Hematopoietic multipotent progenitor cell treated with erythropoietin and hydrocortisone succinate and interleukin-3 and kit ligand, for 4 days (in vitro differentiated cells): Measurements from ENCODE around the gene NSUN4.

Experiments
- DNase-seq: peaks from one replicate; pipeline ENCODE4 v3.0.0-alpha.2; 2015

NSUN4 gene

DNA sequence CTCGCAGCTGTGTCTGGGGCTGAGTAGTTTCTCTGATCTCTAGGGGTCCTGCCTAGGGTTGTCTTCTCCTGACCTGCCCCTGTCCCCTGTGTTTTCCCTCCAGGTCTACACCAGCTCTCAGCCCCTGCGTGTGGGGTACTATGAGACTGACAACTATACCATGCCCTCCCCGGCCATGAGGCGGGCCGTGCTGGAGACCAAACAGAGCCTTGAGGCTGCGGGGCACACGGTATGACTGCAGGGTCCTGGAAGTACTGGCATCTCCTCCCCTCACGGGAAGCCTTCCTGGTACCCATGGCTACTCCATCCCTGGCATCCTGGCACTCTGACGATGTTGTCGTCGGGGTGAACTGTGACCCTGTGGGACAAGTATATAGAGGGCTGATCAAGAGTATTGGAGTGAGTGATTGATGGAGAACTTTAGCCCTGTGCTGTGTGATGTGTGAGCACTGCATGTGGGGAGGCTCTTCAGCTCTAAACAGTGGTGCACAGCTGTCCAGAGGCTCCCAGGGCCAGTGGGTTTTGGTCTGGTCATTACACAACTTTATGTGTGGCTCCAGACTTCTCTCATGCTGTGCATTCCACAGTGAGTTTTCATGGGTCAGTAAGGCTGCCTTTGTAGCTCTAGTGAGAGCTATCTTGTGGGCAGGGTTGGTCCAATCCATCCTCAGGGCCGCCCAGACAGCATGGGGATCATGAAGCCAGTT is 67.9 kb downstream of the NSUN4 start:
- DNase-seq = no peak

GRCh38 chr1:46409063-46409372 is 68.4 kb downstream of the NSUN4 start:
- no peak for DNase-seq

DNA sequence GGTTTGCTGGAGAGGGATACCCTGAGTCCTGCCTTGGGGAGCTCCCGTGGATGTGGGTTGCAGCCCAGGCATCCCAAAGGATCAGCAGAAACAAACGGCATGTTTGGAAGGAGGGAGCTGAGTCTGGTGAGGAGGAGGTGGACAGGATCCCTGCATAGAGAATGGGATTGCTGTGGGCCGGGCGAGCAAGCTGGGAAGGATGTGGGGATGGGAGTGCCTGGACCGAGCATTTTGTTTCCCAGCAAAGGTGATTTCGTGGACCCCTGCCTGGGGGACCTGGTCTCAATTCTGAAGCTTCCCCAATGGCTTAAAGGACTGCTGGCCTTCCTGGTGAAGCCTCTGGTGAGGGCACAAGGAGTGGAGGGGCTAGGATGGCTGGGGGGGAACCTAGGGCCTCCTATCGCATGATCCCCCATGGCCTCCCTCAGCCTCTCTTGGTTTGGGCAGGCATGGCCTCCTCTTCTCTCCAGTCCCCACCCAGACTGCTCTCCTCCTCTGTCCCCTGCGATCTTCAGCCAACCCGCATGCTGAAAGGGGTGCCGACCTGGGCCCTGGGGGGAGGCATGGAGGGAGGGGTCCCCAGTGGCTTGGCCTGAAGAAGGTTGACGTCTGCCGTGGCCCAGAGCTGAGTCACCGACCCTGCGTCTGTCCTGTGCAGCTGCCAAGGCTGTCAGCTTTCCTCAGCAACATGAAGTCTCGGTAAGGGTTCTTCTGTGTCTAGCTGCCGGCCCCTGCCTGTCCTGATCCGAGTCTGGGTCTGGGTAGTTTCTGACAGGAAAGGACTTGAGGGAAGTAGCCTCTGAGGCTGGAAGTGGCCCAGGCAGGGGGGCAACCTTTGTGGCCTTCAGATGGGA is 69.8 kb downstream of the NSUN4 start:
- DNase-seq = no peak

DNA sequence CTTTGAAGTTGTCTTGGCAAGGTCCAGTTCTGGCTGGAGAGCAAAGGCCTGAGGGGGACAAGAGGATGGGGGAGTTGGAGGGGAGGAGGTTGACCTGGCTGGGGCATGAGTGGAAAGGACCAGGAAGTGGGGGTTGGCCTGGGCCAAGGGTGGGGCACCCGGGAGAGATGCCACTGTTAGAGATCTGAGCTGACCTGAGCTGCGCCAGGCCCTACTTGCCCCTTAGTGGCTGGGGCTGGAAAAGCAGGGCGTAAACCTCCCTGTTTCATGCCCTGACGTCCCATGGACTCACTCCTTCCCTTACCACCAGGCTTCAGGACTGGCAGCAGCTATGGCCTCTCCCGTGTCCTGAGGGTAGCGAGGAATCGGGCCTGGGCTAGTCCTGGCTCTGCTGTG is 70.4 kb downstream of the NSUN4 start:
- DNase-seq = no peak
